GM19397 (cell line): ENCODE results near the gene VAPA.

ENCODE experiments used
- ATAC-seq: cut with Tn5 transposase; IDR thresholded peaks from one replicate; pipeline ENCODE4 v1.9.1; 2021; ENCODE audit warnings: mild to moderate bottlenecking, moderate library complexity; ENCODE audit not compliant: unreplicated experiment

The VAPA gene, protein sequence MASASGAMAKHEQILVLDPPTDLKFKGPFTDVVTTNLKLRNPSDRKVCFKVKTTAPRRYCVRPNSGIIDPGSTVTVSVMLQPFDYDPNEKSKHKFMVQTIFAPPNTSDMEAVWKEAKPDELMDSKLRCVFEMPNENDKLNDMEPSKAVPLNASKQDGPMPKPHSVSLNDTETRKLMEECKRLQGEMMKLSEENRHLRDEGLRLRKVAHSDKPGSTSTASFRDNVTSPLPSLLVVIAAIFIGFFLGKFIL

DNA sequence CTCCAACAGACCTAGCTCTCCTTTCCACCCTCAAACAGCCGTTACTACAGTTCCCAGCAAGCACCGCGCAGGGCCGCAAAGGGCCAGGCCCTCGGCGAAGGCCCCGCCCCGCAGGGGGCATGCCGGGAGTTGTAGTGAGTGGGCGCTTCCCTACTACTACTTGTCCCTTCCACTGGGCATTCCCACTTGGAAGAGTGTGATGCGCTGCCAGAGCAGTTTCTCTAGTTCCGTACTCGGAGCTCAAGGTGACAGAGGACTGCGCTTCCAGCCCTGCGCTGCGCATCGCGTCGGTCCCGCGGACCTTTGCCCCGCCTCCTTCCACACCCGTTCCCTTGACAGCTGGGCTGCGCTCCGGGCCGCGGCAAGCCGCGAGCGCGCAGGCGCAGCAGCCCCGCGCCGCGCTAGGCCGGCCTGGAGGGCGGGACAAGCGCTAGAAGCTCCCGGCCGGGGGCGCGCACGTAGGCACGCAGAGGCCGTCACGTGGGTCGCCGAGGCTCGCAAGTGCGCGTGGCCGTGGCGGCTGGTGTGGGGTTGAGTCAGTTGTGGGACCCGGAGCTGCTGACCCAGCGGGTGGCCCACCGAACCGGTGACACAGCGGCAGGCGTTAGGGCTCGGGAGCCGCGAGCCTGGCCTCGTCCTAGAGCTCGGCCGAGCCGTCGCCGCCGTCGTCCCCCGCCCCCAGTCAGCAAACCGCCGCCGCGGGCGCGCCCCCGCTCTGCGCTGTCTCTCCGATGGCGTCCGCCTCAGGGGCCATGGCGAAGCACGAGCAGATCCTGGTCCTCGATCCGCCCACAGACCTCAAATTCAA lies at the start of gene VAPA:
Gene VAPA, plus strand, starts transcription at position 491 of the 808 bp plus-strand sequence. Its CDS starts 241 bp downstream, at position 732.
- peak; percentile 82 for ATAC-seq

DNA sequence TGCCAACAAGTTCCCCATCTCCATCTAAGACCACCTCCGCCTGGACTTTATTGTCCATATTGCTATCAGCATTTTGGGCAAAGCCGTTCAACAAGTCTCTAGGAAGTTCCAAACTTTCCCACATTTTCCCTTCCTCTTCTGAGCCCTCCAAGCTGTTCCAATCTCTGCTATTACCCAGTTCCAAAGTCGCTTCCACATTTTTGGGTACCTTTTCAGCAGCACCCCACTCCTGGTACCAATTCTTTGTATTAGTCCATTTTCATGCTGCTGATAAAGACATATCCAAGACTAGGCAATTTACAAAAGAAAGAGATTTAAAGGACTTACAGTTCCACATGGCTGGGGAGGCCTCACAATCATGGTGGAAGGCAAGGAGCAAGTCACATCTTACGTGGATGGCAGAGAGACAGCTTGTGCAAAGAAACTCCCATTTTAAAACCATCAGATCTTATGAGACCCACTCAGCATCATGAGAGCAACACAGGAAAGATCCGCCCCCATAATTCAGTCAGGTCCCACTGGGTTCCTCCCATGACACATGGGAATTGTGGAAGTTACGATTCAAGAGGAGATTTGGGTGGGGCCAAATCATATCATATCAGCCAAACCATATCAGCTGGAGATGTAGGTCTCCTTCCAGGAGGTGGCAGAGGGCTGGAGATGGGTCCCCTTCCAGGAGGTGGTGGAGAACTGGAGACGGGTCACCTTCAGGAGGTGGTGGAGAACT lies 47.9 kb upstream of the VAPA start:
- ATAC-seq = no peak

DNA sequence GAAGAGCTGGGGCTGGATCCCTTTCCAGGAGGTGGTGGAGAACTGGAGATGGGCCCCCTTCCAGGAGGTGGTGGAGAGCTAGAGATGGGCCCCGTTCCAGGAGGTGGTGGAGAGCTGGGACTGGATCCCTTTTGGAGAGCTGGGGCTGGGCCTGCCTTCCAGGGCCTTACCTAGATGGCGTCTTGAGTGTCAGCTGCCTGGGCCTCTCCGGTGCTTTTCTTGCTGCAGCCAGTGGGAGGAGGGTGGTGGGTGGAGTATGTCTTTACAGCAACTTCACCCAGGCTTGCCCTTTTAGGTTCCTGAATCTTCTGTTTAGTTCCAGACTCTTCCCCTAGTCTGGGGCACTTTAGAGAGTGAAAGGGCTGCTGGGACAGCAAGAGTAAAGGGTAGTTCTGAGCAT lies 47.2 kb upstream of the VAPA start:
- ATAC-seq = no peak

DNA sequence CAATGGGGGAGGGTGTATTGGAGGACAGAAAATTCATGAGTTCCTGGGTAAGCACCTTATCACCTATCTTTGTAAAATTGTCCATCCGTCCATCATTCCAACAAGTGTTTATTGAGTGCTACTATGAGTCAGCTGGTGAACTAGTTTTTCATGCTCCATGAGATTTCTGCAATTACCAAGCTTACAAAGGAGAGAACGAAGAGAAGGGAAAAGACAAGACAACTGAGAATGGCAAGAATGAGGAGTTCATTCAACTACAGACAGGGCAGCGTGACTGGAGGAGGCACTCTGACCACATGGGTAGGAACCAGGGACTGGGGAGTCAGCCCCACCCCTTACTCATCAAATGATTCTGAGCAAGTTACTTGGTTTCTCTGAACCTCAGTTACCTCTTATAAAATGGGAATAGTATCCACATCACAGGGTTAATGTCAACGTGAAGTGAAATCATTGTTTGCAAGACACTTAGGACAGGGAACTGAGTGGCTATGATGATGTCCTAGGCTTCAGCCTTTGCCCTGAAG lies 46.7 kb upstream of the VAPA start:
- ATAC-seq = no peak

DNA sequence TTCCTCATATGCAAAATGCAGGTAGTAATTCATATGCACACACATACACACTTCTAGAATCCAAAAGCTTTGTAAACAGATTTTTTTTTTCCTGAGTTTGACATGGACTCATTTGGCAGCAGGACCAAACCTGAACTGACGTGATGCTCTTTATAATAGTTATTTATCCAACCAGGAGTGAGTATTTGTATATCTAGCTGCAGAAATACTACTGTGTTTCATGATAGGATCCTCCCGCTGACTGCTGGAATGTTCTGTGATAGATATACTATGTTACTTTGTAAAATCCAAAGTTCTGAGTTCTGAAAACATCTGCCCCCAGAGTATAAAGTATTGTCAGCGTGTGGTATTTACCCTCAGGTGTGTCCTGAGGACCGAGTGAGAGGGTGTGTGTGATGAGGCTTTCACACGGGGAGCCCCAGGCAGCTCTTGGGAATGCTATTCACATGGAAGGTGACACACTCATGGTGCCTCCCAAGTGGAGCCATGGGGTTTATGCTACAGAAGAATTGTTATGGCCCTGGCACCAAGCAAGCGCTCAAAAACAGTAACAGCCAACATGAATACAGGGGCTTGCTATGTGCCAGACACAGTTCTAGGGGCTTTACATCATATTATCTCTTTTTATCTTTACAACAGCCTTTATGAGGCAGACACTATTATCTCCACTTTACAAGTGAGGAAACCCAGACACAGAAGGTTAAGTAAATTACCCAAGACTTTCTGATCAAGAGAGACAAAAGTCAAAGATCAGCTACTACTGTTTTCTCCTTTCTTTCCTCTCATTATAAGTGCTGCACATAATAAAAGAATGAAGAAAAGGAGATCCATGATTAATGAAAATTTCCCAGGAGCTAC lies 44.7 kb upstream of the VAPA start:
- no peak for ATAC-seq

DNA sequence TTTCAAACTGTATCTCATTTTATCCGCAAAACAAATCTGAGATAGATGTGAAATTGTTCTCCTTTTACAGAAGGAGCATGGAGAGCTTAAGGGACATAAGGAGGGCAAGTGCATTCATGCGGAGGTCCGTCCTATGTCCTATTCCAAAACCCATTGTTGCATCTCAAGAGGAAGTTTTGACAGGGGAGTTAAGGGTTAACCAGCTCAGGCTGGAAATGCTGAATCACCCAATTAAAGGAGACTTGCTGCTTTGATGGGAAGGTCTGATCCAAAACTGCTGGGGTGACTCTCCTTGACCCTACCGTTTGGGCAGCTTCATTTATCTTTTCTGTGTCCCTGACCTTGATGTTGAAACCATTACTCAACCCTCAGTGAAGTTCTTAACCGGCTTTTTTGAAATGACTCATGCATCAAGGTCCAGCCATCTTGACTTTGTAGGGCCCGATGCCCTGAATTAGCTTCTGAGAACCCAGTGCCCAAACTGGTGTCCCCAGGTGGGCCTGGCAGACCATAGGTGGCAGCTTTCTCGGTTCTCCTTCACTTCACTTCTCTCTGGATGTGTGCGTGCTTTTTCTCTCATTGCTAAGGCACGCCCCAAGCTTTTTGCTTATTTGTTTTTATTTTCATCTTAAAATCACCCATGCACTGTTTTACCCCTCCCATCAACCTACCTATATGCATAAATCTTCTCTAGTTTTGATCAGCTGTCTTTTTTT lies 43.9 kb upstream of the VAPA start:
- ATAC-seq = no peak

DNA sequence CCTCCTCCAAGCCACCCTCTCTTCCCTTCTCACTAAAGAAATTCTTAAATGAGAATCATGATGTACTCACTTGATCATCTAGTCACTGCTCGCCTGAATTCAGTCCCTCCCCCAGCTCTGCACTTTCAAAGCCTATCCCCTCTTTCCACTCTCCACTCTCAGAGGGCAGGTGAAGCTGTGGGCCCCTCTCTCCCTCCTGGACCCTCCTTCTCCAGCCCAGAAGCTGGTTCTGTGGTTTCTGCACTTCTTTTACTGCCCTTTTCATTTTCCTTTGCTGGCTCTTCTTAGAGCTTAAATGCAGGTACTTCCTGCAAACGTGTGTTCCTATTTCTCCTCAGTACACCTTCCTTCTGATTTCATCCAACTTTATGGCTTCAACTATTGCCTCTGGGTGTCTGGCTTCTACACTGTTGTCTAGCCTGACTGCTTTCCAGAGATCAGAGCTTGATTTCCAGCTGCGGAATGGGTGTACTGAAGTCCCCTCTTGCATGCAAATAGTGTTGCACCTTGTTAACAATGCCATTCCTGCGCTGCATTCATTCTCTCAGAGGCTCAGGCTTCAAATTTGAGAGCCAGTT lies 43.3 kb upstream of the VAPA start:
- no peak for ATAC-seq

DNA sequence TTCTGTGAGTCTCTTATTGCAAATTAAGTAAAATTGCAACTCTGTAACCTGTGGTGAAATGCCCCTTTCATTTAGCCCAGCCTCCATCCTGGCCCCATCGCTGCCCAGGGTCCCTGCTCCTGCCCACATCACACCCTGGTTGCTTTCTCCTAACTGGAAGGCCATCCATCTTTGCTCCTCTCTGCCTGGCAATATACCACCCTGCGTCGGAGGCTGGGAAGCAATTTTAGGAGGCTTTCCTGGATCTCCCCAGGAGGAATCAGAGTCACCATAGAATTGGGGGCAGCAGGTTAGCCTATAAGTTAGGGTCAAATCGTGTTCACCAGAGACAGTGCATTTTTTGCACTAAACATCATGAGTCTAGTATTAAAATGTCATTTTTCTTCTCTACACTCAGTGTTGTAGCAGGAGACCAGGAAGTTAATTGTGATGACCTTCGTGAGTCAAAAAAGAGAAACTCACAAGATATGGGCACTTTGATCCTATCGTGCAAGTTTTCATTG lies 42.5 kb upstream of the VAPA start:
- no peak for ATAC-seq

DNA sequence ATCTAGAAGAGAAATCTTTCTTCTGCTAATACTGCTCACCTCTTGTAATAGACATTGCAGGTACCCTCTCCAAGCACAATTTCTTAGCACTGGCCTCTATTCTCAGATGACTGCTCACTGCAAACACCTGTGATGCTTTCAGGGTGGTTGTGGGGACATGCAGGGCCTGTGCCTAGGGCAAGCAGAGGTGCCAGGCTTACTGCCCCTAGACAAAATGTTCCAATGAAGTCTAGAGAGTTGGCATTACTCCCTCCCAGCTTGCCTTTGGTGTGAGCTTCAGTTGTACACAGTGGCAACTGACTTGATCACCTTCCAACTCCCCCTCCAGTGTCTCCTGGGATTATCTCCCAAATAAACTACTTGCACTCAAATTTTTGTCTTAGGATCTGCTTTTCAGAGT lies 41.0 kb upstream of the VAPA start:
- ATAC-seq = no peak

DNA sequence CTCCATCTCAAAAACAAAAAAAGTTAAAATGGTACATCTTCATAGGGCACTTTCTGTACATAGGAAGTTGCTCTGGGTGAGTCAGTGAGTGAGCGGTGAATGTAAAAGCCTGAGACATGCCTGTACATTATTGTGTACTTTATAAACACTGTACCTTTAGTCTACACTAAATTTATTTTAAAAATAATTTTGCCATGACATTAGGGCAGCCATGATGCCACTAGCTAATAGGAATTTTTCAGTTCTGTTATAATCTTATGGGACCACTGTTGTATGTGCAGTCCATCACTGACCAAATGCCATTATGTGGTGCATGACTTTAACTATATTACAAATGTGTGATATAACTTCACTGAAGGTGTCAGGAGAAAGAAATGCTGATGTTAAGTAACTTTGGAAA lies 39.1 kb upstream of the VAPA start:
- ATAC-seq = no peak

DNA sequence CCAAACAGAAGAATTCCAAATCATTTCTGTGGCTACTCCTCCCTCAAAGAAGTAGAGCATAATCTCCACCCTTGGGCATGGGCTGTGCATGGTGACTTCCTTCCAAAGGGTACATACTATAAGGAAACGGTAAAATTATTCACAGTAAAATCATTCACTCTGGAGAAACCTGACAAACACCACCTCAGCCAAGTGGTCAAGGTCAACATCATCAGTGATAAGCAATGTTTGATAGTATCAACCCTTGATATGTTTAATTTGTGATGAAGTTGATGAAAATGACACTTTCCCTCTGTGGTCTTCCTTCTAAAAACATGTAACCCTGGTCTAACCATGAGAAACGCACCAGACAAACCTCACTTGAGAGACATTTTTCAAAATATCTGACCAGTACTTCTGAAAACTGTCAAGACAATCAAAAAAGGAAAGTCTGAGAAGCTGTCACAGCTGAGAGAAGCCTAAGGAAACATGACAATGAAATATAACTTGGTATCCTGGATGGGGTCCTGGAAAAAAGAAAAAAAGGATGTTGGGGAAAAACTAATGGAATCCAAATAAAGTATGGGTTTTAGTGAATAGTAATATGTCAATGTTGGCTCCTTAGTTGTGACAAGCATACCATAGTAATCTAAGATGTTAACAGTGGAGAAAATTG lies 37.5 kb upstream of the VAPA start:
- ATAC-seq = no peak

DNA sequence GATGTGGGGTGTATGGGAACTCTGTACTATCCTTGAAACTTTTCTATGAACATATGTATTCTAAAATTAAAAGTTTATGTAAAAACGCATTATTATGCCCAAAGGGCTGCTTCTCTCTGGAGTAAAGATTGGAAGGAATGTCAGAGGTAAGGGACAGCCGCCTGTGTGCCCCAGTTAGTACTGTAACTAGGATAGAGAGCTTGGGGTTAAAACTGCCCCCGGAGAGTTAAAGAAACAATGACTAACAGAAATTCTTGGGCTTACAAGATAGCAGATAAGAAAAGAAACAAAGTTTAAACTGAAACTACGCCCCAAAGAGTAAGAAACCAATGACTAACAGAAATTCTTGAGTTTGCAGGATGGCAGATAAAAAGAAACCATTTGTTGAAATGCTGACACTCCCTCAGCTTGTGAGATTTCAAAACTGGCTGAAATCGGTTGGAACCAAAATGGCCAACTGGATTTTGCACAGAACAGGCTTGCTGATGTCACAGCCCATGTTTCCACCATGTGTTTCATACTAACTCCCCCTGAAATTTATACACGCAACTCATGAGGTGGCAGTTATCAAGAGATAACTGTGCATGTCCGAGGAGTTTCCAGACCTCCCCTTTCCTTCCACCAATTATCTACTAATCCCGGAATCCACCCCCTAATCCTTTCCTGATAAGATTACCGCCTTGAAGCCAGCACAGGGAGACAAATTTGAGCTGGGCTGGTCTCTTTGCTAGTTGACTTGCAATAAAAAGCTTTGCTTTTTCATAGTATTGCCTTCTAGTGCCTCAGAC lies 36.8 kb upstream of the VAPA start:
- ATAC-seq = no peak

DNA sequence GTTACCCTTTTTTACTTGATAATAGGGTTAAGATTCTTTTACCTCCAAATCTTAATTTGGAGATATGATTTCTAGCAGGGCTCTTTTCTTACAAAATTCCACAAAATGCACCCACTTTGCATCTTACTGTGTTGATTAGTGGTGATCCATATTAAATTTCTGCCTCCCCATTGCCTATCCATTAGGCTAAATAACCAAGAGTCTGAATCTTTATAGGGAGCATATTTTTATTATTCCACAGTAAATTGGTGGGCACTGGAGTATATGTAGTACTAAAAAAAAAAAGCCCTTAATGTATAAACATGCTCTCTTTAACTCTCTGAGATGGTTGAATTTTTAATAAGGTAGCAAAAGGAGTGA lies 36.2 kb upstream of the VAPA start:
- no peak for ATAC-seq

DNA sequence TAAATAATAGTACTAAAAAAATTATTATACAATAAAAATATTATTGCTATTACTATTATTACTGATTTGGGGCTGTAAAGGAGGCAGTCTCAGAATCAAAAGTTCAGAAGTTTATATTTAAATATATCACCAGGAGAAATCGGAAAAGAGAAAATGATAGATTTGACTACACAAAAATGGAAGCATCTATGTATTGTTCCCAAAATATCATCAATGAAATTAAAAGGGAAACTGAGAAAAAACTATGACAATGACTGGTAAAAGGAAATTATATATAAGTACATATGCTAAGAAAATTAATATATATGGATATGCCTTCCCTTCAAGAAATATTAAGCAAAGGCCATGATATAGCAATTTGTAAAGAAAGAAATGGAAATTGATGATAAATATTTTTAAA lies 35.7 kb upstream of the VAPA start:
- ATAC-seq = no peak

DNA sequence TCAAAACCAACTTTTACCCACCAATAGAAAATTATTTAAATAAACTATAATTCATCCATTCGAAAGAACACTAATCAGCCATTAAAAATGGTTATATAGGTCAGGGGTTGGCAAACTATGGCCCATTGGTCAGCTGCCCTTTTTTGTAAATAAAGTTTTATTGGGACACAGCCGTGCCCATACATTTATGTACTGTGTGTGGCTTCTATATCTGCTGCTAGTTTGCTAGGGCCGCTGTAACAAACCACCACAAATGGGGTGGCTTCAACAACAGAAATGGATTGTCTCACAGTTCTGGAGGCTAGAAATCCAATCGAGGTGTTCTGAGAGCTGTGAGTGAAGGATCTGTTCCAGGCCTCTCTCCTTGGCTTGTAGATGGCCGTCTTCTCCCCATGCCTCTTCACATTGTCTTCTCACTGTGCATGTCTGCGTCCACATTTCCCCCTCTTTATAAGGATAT lies 35.0 kb upstream of the VAPA start:
- ATAC-seq = no peak

DNA sequence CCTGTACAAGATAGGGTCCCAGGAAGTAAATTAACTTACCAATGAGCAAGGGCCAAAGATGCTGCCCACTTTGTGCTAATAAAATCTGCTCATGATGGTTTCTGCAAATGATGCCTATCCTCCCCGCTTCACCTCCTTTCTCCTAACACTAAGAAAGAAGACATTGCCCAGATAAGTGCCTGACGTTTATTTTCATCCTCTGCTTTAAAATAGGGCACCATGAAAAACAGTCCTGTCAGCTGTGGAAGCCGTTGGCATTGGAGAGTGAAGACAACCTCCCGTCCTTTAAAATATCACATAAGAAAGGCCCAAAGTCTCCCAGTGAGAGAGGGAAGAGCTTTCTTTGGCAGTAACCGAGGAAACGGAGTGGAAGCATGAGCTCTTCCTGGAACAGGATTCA lies 29.7 kb upstream of the VAPA start:
- ATAC-seq = no peak

DNA sequence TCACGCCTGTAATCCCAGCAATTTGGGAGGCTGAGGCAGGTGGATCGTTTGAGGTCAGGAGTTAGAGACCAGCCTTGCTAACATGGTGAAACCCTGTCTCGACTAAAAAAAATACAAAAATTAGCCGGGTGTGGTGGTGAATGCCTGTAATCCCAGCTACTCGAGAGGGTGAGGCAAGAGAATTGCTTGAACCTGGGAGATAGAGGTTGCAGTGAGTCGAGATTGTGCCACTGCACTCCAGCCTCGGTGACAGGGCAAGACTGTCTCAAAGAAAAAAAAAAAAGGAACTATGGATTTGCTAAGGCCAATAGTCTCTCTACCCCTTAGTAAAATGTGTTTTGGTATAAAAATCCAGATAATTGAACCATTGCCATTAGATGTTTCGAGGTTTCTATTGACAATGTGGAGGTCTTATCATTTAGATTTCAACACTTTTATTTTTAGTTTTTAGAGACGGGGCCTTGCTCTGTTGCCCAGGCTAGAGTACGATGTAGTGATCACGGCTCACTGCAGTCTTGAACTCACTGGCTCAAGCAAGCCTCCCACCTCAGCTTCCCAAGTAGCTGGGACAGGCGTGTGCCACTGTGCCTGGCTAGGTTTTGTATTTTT lies 29.2 kb upstream of the VAPA start:
- no peak for ATAC-seq
